ENCODE data around the gene EXTL2. TPM values are rescaled to one million over a fixed set of nuclear protein-coding genes. Genes with fewer than 3 reads are reported as not detected.
A peak's percentile ranks its signal among the peaks of the same experiment; 100 is the strongest.

EXTL2 gene, protein sequence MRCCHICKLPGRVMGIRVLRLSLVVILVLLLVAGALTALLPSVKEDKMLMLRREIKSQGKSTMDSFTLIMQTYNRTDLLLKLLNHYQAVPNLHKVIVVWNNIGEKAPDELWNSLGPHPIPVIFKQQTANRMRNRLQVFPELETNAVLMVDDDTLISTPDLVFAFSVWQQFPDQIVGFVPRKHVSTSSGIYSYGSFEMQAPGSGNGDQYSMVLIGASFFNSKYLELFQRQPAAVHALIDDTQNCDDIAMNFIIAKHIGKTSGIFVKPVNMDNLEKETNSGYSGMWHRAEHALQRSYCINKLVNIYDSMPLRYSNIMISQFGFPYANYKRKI
- 10 to 100 TPM; 10.6 to 22.1 (median 16.7) TPM for total RNA-seq

DNA sequence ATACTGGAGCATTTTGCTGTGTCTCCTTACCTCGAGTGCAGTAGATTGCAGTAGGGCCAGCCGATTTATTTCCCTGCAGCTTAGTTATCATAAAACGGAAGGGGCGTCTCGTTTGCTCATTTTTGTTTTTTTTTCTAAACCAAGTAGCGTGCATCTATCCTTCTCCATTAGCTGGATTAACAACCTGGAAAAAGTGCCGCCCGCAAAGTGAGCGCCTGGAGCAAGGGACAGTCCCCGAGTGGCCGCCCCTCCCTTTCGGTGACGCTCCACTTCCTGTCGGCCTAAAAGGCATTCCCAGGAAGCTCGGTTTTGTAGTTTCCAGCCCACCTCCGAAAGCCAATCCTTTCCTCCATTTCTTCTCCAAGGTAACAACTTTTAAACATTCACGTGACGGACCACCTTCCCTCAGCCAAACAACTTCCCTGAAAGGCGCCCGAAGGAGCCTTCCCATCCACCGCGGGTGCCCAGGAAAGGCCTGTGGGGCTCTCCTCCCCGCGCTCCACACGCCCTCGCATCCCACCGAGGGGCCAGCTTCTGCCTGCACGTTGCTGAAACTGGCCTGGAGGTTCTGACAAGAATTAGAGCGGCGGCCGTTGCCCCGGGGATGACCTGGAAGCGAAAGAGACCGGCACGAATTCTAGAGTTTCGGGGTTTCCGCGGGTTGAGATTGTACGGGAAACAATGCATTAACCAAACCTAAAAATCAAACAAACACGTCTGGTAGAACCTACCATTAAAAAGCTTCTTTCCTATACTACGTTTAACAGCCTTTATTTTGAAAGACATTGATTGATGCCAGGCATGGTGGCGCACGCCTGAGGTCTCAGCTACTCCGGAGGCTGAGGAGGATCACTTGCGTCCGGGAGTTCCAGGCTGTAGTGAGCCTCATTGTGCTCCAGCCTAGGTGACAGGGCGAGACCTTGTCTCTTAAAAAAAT lies at the start of gene EXTL2:
Gene EXTL2, minus strand, starts transcription at position 240 of the 937 bp plus-strand sequence. CDS start 6,085 bp downstream, outside the sequence.
- WGBS, 2 donors (ENCODE audit: low coverage in 1 of 2): 0% methylated on average over 12 to 24 of the region's 47 CpGs
- Histone ChIP-seq H3K27me3 (no peaks in the 10 kb centered on the region), H3K9me3 (peaks cover 0 to 4% (median 0%) of the 10 kb centered on the region in 3 donors), H3K4me1 (peaks cover 5 to 63% (median 9%) of the 10 kb centered on the region in 3 donors), H3K27ac (peak within 1 kb of the TSS; percentile 92 to 96 (median 94)), H3K4me3 (peak within 1 kb of the TSS; percentile 77 to 95), H3K36me3 (peaks cover 0 to 12% of the 10 kb centered on the region in 2 donors)
- peak; percentile 63 for ATAC-seq
- TF ChIP-seq EP300 (IDR thresholded peaks at IDR 0.05) (no peak), POLR2A (IDR thresholded peaks at IDR 0.05) (peak in 1 of 2 donors; percentile 15)

DNA sequence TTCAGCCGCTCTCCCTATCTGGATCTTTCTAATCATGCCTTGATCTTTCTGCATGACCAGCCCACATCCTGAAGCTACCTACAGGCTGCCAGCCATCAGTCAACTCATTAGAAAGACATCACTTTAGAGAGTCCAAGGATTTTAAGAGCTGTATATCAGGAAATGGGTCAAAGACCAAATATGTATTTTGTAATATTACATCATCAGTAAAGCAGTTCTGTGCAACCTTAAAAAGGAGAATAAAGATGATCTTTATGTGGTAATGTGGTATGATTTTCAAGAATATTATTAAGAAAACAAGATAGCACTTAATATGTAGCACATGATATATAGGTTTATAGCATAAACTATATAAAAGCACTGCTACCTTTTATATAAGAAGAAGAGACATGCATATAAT lies 48.9 kb upstream of the EXTL2 start:
- TF ChIP-seq POLR2AphosphoS5 (IDR thresholded peaks at IDR 0.05) (no peak), POLR2A (IDR thresholded peaks at IDR 0.05) (no peak), EP300 (IDR thresholded peaks at IDR 0.05) (no peak)
- TF ChIP-seq, protein P1, sequence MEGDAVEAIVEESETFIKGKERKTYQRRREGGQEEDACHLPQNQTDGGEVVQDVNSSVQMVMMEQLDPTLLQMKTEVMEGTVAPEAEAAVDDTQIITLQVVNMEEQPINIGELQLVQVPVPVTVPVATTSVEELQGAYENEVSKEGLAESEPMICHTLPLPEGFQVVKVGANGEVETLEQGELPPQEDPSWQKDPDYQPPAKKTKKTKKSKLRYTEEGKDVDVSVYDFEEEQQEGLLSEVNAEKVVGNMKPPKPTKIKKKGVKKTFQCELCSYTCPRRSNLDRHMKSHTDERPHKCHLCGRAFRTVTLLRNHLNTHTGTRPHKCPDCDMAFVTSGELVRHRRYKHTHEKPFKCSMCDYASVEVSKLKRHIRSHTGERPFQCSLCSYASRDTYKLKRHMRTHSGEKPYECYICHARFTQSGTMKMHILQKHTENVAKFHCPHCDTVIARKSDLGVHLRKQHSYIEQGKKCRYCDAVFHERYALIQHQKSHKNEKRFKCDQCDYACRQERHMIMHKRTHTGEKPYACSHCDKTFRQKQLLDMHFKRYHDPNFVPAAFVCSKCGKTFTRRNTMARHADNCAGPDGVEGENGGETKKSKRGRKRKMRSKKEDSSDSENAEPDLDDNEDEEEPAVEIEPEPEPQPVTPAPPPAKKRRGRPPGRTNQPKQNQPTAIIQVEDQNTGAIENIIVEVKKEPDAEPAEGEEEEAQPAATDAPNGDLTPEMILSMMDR (IDR thresholded peaks at IDR 0.05): no peak
- Histone ChIP-seq H3K27ac (no peak overlapping the region), H3K36me3 (peaks cover 0 to 24% of the 10 kb centered on the region in 2 donors), H3K4me1 (peaks cover 0 to 10% (median 4%) of the 10 kb centered on the region in 3 donors), H3K27me3 (no peaks in the 10 kb centered on the region), H3K4me3 (no peak overlapping the region), H3K9me3 (no peaks in the 10 kb centered on the region)
- WGBS, 2 donors (ENCODE audit: low coverage in 1 of 2): 86% methylated on average over 1 of the region's 1 CpG
- no peak for ATAC-seq

DNA sequence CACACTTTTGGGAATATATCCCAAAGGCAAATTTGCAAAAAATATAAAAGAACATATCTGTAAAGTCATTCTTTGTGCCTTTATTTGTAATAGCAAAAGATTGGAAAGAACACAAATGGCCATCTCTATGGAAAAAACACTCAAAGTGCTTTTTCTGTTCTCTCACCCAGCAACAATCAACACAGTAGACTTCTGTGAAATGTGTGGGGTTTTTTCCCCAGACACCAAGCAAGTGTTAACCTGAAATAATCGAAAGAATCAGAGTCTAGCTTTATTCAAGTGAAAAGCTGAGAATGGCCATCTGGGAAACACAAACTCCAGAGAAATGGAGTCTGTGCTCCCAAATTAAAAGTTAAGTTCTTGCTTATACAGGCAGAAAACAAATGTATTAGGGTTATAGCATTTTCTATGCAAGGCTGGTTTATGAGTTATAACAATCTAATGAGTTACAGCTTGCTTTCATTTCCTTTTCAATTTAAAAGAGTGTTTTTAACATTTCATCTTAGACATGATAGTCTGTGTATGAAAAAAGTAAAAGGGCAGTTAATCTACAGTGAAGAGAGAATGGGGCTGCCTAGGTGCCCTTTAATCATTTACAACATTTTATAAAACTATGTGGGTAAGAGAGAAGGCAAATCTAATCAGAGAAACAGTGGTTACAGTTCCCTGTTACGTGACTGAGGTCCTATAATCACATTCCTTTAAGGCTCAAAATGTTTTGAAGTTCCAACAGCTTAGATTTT lies 47.8 kb upstream of the EXTL2 start:
- TF ChIP-seq POLR2A (IDR thresholded peaks at IDR 0.05) (no peak), POLR2AphosphoS5 (IDR thresholded peaks at IDR 0.05) (no peak)
- TF ChIP-seq, protein P1 (IDR thresholded peaks at IDR 0.05): no peak
- H3K27me3 ChIP-seq: no peaks in the 10 kb centered on the region
- no peak overlapping the region for H3K4me3 ChIP-seq
- peaks cover 0 to 10% (median 4%) of the 10 kb centered on the region in 3 donors for H3K4me1 ChIP-seq
- H3K27ac ChIP-seq: no peak overlapping the region
- H3K9me3 ChIP-seq: no peaks in the 10 kb centered on the region
- no peak for ATAC-seq
- 50 to 51% methylated on average over 2 of the region's 2 CpGs for whole genome bisulfite sequencing, 2 donors (ENCODE audit: low coverage in 1 of 2)
- peaks cover 0 to 34% of the 10 kb centered on the region in 2 donors for H3K36me3 ChIP-seq

DNA sequence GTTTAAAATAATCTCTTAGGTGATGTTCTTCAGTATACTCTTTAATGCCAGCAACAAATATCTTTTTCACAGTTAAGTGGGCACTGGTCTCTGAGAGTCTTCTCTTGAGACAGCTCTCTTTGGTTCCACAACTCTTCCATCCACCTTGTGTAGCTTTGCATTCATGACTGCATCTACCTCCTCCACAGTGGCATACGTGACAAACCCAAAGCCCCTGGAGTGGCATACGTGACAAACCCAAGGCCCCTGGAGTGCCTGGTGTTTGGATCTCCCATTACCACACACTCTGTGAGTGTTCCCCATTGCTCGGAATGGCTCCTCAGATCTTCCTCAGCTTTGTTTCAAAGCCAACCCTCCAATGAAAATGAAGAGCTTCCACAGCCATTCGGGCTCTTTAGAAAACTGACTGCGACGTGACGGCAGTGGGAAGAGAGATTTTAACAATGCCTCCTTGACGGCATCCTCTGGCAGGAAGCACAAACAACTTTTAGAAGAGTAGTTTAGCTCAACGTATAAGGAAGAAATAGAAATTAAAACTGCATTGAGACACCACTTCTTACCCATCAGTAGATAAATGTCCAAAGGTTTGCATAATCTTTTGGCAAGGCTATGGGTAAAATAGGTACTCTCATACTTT lies 47.1 kb upstream of the EXTL2 start:
- Histone ChIP-seq H3K4me3 (no peak overlapping the region), H3K9me3 (no peaks in the 10 kb centered on the region), H3K36me3 (peaks cover 0 to 34% of the 10 kb centered on the region in 2 donors), H3K4me1 (peaks cover 0 to 10% (median 4%) of the 10 kb centered on the region in 3 donors), H3K27me3 (no peaks in the 10 kb centered on the region), H3K27ac (no peak overlapping the region)
- TF ChIP-seq, protein P1 (IDR thresholded peaks at IDR 0.05): no peak
- no peak for TF ChIP-seq POLR2AphosphoS5 (IDR thresholded peaks at IDR 0.05)
- no peak for TF ChIP-seq EP300 (IDR thresholded peaks at IDR 0.05)
- no peak for TF ChIP-seq POLR2A (IDR thresholded peaks at IDR 0.05)
- 67 to 94% methylated on average over 1 to 2 of the region's 9 CpGs for WGBS, 2 donors (ENCODE audit: low coverage in 1 of 2)
- ATAC-seq: no peak
